Liver (tissue), 9 donors: Measurements from ENCODE around the gene TIE1. TPM values are rescaled to one million over a fixed set of nuclear protein-coding genes. Genes with fewer than 3 reads are reported as not detected.

ENCODE experiments used
- DNase-seq: peaks from one replicate; pipeline ENCODE4 v3.0.0-alpha.2; 2017; ENCODE audit warnings: low spot score
- H3K27ac ChIP-seq, 2 donors: one replicate each; pipeline ENCODE4 v1.7.0; 2013; ENCODE audit warnings: inconsistent platforms in 2 of 2, low read length in 2 of 2, control low read depth in 1 of 2, low read depth in 1 of 2, mild to moderate bottlenecking in 1 of 2
- H3K27me3 ChIP-seq, 4 donors: one replicate each; pipeline versions ENCODE4 v1.6.1 to v1.7.0; 2013; ENCODE audit warnings: low read length in 3 of 4, inconsistent platforms in 1 of 4, mild to moderate bottlenecking in 1 of 4, moderate library complexity in 1 of 4; ENCODE audit not compliant: control insufficient read depth in 4 of 4, insufficient read depth in 4 of 4
- H3K36me3 ChIP-seq, 4 donors: one replicate each; pipeline versions ENCODE4 v1.6.1 to v1.7.0; 2013; ENCODE audit warnings: low read length in 3 of 4, mild to moderate bottlenecking in 3 of 4, low read depth in 1 of 4, moderate library complexity in 1 of 4; ENCODE audit not compliant: control insufficient read depth in 4 of 4, insufficient read depth in 3 of 4
- H3K4me1 ChIP-seq, 4 donors: one replicate each; pipeline versions ENCODE4 v1.6.1 to v1.7.0; 2013; ENCODE audit warnings: low read length in 3 of 4, mild to moderate bottlenecking in 3 of 4, moderate library complexity in 1 of 4; ENCODE audit not compliant: control insufficient read depth in 4 of 4, insufficient read depth in 4 of 4
- H3K4me3 ChIP-seq, 3 donors: one replicate each; pipeline versions ENCODE4 v1.6.1 to v1.7.0; 2013; ENCODE audit warnings: low read length in 3 of 3, control low read depth in 1 of 3, low read depth in 1 of 3, mild to moderate bottlenecking in 1 of 3
- H3K9ac ChIP-seq, 2 donors: one replicate each; pipeline ENCODE4 v1.7.0; 2013; ENCODE audit warnings: low read length in 2 of 2, mild to moderate bottlenecking in 2 of 2, moderate library complexity in 2 of 2, control low read depth in 1 of 2, low read depth in 1 of 2
- H3K9me3 ChIP-seq, 4 donors: one replicate each; pipeline versions ENCODE4 v1.6.1 to v1.7.0; 2013; ENCODE audit warnings: low read length in 3 of 4; ENCODE audit not compliant: control insufficient read depth in 4 of 4
- ATF3 ChIP-seq: IDR thresholded peaks from 2 replicates; pipeline ENCODE4 v1.6.1; 2016; ENCODE audit warnings: antibody characterized with exemption
- CTCF ChIP-seq: fragments of 150-350 bp; IDR thresholded peaks from 2 replicates; pipeline ENCODE4 v1.5.1; 2017; ENCODE audit warnings: improper control_type of control experiment, low read depth, low read length; ENCODE audit not compliant: missing input control
- EGR1 ChIP-seq, 2 donors: IDR thresholded peaks; 2 replicates each; pipeline ENCODE4 v1.6.1; 2016 to 2018; ENCODE audit warnings: antibody characterized with exemption in 2 of 2, low read depth in 2 of 2
- FOXA1 ChIP-seq: IDR thresholded peaks from 2 replicates; pipeline ENCODE4 v1.6.1; 2016; ENCODE audit warnings: antibody characterized with exemption
- FOXA2 ChIP-seq: IDR thresholded peaks from 2 replicates; pipeline ENCODE4 v1.6.1; 2016; ENCODE audit warnings: antibody characterized with exemption
- GABPA ChIP-seq, 2 donors: IDR thresholded peaks in 1 of 2; conservative IDR thresholded peaks in 1 of 2; 2 replicates each; pipeline ENCODE4 v1.6.1; 2016; ENCODE audit warnings: antibody characterized with exemption in 2 of 2, mild to moderate bottlenecking in 1 of 2, moderate library complexity in 1 of 2
- HNF4A ChIP-seq, 2 donors: conservative IDR thresholded peaks; 2 replicates each; pipeline ENCODE4 v1.6.1; 2016; ENCODE audit warnings: antibody characterized with exemption in 2 of 2, mild to moderate bottlenecking in 2 of 2
- HNF4G ChIP-seq: IDR thresholded peaks from 2 replicates; pipeline ENCODE4 v1.6.1; 2016; ENCODE audit warnings: antibody characterized with exemption
- JUND ChIP-seq, 2 donors: IDR thresholded peaks; 2 replicates each; pipeline ENCODE4 v1.6.1; 2016; ENCODE audit warnings: antibody characterized with exemption in 2 of 2
- MAX ChIP-seq: IDR thresholded peaks from 2 replicates; pipeline ENCODE4 v1.6.1; 2016; ENCODE audit warnings: antibody characterized with exemption
- NR2F2 ChIP-seq: IDR thresholded peaks from 2 replicates; pipeline ENCODE4 v1.6.1; 2016; ENCODE audit warnings: antibody characterized with exemption
- RAD21 ChIP-seq, 2 donors: IDR thresholded peaks; 2 replicates each; pipeline ENCODE4 v1.6.1; 2016; ENCODE audit warnings: antibody characterized with exemption in 2 of 2, mild to moderate bottlenecking in 2 of 2
- REST ChIP-seq: IDR thresholded peaks from 2 replicates; pipeline ENCODE4 v1.6.1; 2016; ENCODE audit warnings: antibody characterized with exemption, mild to moderate bottlenecking
- RXRA ChIP-seq, 2 donors: IDR thresholded peaks; 2 replicates each; pipeline ENCODE4 v1.6.1; 2017 to 2018; ENCODE audit warnings: antibody characterized with exemption in 2 of 2, mild to moderate bottlenecking in 1 of 2
- SP1 ChIP-seq: IDR thresholded peaks from 2 replicates; pipeline ENCODE4 v1.6.1; 2018; ENCODE audit warnings: antibody characterized with exemption, mild to moderate bottlenecking
- TAF1 ChIP-seq: conservative IDR thresholded peaks from 2 replicates; pipeline ENCODE4 v1.6.1; 2016; ENCODE audit warnings: antibody characterized with exemption, mild to moderate bottlenecking
- YY1 ChIP-seq: IDR thresholded peaks from 2 replicates; pipeline ENCODE4 v1.6.1; 2016; ENCODE audit warnings: antibody characterized with exemption, mild to moderate bottlenecking
- ZBTB33 ChIP-seq: IDR thresholded peaks from 2 replicates; pipeline ENCODE4 v1.6.1; 2016; ENCODE audit warnings: antibody characterized with exemption
- WGBS: extraction: QIAGEN DNeasy Blood & Tissue Kit; methylation state at CpG from one replicate; pipeline ENCODE4 v1.1.7; 2013; 5-methylcytosine and 5-hydroxymethylcytosine counted together
- polyA plus RNA-seq, 2 donors: library from polyadenylated mRNA; stranded (reverse) in 1 of 2; unstranded in 1 of 2; fragments of 200-250 nt in 1 of 2; fragments of >200 nt in 1 of 2; fragmentation: Nextera tagmentation in 1 of 2; extraction: Ambion mirVana in 1 of 2; gene quantifications; one replicate each; pipeline versions ENCODE4 v1.2.1 to v1.2.3, GENCODE V29; 2013 to 2015
- total RNA-seq, 2 donors: library from RNA; depleted of rRNA; stranded (reverse); fragments of >200 nt; gene quantifications; one replicate each; pipeline ENCODE4 v1.2.3, GENCODE V29; 2014
- donor health status: healthy.
- donor health status: healthy.
- donor health status: healthy.
- donor health status: healthy.
- donor health status: healthy.

Gene TIE1
- total and polyA plus RNA-seq, 4 donors: 3.6 to 17.6 (median 8.9) TPM

GRCh38 chr1:43321331-43321891 is 20.6 kb downstream of the TIE1 start:
- H3K36me3 ChIP-seq: peaks cover 0 to 5% (median 0%) of the 10 kb centered on the region in 4 donors
- H3K9ac ChIP-seq: no peak overlapping the region
- no peak overlapping the region for H3K4me3 ChIP-seq
- TF ChIP-seq HNF4A (conservative IDR thresholded peaks at IDR 0.05): no peak
- no peak for TF ChIP-seq TAF1
- no peak for TF ChIP-seq MAX
- TF ChIP-seq FOXA2: no peak
- TF ChIP-seq SP1: no peak
- TF ChIP-seq CTCF: no peak
- no peak for TF ChIP-seq RAD21 (IDR thresholded peaks at IDR 0.05)
- no peak for TF ChIP-seq REST
- TF ChIP-seq EGR1 (IDR thresholded peaks at IDR 0.05; ENCODE audit: low read depth in 2 of 2): no peak
- TF ChIP-seq RXRA (IDR thresholded peaks at IDR 0.05): no peak
- no peak for TF ChIP-seq JUND (IDR thresholded peaks at IDR 0.05)
- TF ChIP-seq HNF4G: no peak
- TF ChIP-seq YY1: no peak
- TF ChIP-seq GABPA (IDR thresholded peaks at IDR 0.05 in 1 of 2, conservative IDR thresholded peaks at IDR 0.05 in 1 of 2): no peak
- no peak for TF ChIP-seq ZBTB33
- 97% methylated on average over 16 of the region's 16 CpGs for WGBS
- no peaks in the 10 kb centered on the region for H3K4me1 ChIP-seq
- H3K27ac ChIP-seq: no peak overlapping the region
- no peaks in the 10 kb centered on the region for H3K9me3 ChIP-seq
- no peaks in the 10 kb centered on the region for H3K27me3 ChIP-seq
- DNase-seq: no peak

- 98% methylated on average over 5 of the region's 5 CpGs for WGBS
- Histone ChIP-seq H3K27ac (no peak overlapping the region), H3K4me1 (no peaks in the 10 kb centered on the region), H3K9ac (no peak overlapping the region), H3K27me3 (no peaks in the 10 kb centered on the region), H3K4me3 (no peak overlapping the region), H3K9me3 (no peaks in the 10 kb centered on the region), H3K36me3 (peaks cover 0 to 5% (median 0%) of the 10 kb centered on the region in 4 donors)
- no peak for DNase-seq
- no peak for TF ChIP-seq FOXA2
- no peak for TF ChIP-seq REST
- no peak for TF ChIP-seq HNF4G
- TF ChIP-seq HNF4A (conservative IDR thresholded peaks at IDR 0.05): no peak
- no peak for TF ChIP-seq FOXA1
- TF ChIP-seq TAF1: no peak
- no peak for TF ChIP-seq EGR1 (IDR thresholded peaks at IDR 0.05; ENCODE audit: low read depth in 2 of 2)
- no peak for TF ChIP-seq ATF3
- TF ChIP-seq NR2F2: no peak
- no peak for TF ChIP-seq GABPA (IDR thresholded peaks at IDR 0.05 in 1 of 2, conservative IDR thresholded peaks at IDR 0.05 in 1 of 2)
Observed at GRCh38 chr1:43322506-43322905, 21.7 kb downstream of the TIE1 start.
